GM19468 (cell line): ENCODE data around the gene SRGAP3.

ENCODE experiments used
- ATAC-seq: cut with Tn5 transposase; IDR thresholded peaks from one replicate; pipeline ENCODE4 v1.9.1; 2021; ENCODE audit warnings: mild to moderate bottlenecking, moderate library complexity, moderate number of reproducible peaks; ENCODE audit not compliant: unreplicated experiment; ENCODE audit errors: extremely low read depth

SRGAP3 gene

DNA sequence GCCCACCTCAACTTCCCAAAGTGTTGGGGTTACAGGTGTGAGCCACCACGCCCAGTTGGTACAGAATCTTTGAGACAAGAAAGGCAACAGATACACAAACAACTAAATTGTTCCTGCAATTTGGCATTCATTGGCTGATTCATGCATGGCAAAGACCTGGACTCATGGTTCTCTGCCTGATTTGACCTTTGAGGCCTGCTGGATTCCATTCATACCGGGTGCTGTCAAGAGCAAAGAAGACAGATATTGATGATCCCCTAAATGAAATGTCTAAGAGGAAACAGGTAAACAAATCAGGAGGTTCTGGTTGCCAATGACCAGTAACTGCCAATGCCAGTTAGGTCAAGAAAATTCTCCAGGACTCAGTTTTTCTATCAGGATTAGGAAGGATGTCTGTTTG lies 242.2 kb downstream of the SRGAP3 start:
- no peak for ATAC-seq

GRCh38 chr3:9000041-9000440 lies 249.4 kb downstream of the SRGAP3 start:
- ATAC-seq, result no peak

- no peak for ATAC-seq
Measured at GRCh38 chr3:8997151-8997550, 252.3 kb downstream of the SRGAP3 start.

- ATAC-seq, result no peak
Measured at GRCh38 chr3:8996681-8997121, 252.7 kb downstream of the SRGAP3 start.

DNA sequence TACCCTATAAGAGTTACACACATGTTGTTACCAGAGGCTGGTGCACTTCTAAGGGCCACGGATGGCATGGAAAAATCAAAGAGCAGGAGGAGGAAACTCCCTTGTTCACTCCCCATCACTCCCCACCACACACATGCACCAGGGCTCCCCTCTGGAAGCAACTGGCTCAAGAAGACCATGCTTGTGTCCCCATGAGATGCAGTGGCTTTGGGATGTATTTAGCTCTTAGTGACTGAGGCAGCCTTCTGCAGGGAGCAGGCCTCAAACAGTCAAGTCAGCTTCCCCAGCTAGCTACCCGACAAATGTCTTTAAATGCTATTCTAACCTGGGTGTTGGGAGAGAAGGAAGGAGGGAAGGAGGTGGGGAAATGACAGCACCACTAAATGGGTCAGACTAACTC lies 253.2 kb downstream of the SRGAP3 start:
- ATAC-seq, result no peak

- no peak for ATAC-seq
Measured at GRCh38 chr3:8994226-8994625, 255.2 kb downstream of the SRGAP3 start.

GRCh38 chr3:8993331-8993730 lies 256.1 kb downstream of the SRGAP3 start:
- ATAC-seq, result no peak

GRCh38 chr3:8992854-8993253 lies 256.6 kb downstream of the SRGAP3 start:
- ATAC-seq, result no peak

- ATAC-seq, result no peak
Measured at GRCh38 chr3:8992199-8992598, 257.2 kb downstream of the SRGAP3 start.

GRCh38 chr3:8990266-8991215 lies 258.9 kb downstream of the SRGAP3 start:
- ATAC-seq, result no peak

- no peak for ATAC-seq
Measured at GRCh38 chr3:8988791-8989558, 260.5 kb downstream of the SRGAP3 start.

- ATAC-seq, result no peak
Measured at GRCh38 chr3:8988384-8988655, 261.1 kb downstream of the SRGAP3 start.

DNA sequence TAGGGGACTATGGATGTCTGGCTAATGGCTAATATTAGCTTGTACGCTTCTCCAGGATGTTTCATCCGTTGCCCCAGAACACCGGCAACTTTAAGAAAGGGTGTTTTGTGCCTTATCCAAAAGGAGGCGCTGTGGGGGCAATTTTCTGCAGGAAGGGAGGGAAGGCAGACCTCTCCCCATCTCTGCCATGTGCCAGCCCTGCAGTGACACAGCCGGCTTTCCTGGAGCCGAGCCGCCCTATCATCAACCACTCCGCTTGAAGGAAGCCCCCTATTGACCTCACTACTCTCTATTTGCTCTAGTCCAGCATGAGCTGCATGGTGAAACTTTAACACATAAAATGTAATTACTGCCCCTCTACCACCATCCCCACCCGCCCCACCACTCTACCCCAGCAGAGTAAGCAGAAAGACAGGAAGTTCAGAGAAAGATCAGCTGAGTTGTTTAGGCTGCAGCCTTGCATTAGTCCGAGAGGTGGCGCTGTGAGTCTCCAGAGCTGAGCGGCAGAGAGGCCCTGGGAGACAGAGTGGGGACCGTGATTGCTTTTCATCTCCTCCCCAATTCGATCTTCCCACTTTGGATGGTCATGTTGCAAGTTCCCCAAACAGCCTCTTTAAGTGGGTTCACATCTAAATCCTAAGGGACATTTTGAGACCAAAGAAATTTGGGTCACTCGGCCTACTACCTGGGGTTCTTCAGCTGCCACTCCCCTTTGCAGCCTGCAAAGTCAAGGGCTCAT lies 261.6 kb downstream of the SRGAP3 start:
- ATAC-seq, result no peak

DNA sequence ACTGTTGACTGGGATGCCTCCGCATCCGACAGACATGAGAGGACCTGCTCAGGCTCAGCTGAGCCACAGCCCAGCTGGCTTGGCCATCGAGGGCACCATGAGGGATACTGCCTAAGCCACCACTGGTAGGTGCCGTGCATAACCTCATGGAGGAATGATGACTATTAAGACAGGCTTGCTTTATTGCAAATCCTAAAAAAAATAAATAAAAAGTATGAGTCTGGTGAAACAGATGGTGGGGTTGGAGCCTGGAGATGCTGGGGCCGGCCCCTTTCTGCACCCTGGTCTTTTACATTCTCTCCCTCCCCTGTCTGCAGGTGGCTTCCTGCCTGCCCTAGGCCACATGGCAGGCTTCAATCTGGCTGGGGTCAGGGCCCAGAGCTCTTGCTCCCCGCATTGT lies 262.2 kb downstream of the SRGAP3 start:
- no peak for ATAC-seq

- ATAC-seq, result no peak
Measured at GRCh38 chr3:8986741-8987140, 262.7 kb downstream of the SRGAP3 start.

DNA sequence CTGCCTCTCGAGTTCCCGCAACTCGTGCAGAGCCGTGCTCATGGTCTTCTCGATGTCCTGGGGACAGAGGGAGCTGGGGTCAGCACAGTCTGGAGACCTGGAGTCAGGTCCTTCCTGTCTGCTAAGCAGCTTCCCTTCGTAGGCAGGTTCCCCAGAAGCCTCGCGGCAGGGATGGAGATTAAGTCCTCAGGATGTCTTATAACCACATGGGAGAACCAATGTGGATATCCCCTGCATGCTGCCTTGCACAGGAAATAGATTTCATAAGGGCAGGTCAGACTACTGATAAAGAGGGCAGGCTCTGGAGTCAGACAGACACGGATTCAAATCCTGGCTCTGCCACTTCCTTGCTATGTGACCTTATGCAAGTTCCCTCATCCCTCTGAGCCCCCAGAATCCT lies 263.6 kb downstream of the SRGAP3 start:
- no peak for ATAC-seq

DNA sequence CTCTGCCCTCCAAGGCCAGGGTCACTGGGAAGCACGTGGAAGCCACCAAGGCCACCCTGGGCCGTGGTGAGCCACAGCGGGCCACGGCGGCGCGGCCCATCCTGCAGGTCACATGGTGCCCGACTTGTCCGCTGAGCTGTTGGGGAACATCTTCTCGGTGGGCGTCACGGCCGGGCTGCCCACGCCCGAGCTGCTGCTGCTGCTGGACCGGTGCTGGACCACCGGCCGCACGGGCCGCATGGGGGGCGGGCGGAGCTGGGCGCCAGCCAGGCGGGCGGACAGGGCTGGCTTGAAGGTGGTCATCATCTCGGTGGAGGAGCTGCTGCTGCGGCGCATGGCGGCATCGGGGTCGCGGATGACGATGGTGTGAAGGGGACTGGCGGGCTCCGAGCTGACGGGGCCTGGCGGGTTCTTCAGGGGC lies 264.0 kb downstream of the SRGAP3 start:
- no peak for ATAC-seq

DNA sequence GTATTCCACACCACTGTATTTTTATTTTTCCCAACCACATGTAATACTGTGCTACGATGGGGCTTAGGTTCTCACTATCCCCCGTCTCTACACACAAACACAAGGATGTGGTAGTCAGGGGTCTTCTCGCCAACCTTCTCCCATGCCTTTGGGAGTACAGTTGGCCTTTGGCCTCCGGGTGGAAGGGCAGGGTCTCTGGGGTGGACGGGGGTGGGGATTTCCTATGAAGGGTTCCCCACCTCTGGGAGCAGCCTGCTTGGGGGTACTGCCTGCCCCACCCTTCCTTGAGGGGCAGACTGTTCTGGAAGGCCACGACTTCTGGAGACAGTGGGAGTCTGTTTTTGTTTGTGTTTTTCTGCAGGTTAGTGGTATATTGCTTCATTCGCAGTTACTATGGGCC lies 264.9 kb downstream of the SRGAP3 start:
- no peak for ATAC-seq

GRCh38 chr3:8984081-8984480 lies 265.4 kb downstream of the SRGAP3 start:
- no peak for ATAC-seq

GRCh38 chr3:8983591-8983990 lies 265.9 kb downstream of the SRGAP3 start:
- no peak for ATAC-seq

GRCh38 chr3:8983026-8983425 lies 266.4 kb downstream of the SRGAP3 start:
- ATAC-seq, result no peak
